ENCODE measurements around the gene PRKAB1. TPM values are rescaled to one million over a fixed set of nuclear protein-coding genes. Genes with fewer than 3 reads are reported as not detected.
"Not testable (repeated sequence)": the region's sequence is repeated elsewhere in the genome, so short reads cannot be mapped to it uniquely, and the experiment has no call there.

PRKAB1 gene
- polyA plus RNA-seq, 3 donors = 15.2 to 20.6 (median 18.0) TPM

DNA sequence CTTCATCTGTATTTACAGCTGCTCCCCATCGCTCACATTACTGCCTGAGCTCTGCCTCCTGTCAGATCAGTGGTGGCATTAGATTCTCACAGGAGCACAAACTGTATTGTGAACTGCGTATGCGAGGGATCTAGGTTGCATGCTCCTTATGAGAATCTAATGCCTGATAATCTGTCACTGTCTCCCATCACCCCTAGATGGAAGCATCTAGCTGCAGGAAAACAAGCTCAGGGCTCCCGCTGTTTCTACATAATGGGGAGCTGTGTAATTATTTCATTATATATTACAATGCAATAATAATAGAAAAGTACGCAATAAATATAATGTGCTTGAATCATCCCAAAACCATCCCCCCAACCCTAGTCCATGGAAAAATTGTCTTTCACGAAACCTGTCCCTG is 9.8 kb upstream of the PRKAB1 start:
- WGBS, 3 donors = 88 to 95% (median 88%) methylated on average over 6 of the region's 6 CpGs
- H3K27ac ChIP-seq (ENCODE audit: low read depth, low read length) = not testable (repeated sequence)

DNA sequence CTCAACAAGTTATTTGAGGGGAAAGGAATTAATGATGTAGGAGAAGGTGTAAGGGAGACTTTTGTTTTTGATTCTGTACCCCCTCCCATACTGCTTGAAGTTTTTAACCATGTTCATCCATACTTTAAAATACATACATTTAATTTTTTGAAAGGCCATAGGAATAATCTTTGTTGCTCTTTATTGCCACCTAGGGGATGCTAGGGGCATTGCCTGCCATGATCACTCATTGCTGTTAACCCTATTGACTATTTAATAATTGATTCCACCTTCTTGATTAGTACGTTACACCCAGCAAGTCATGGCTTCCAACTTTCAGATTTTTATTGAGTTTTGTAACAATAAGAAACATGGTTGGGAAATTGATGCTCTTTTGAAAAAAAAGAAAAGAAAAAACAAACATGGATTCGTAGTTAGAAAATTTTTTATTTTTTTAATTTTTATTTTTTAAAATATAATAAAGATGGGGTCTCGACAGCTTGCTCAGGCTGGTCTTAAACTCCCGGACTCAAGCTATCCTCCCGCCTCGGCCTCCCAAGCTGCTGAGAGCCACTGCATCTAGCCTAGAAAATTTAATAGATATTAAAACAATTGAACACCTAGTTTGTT is 8.5 kb upstream of the PRKAB1 start:
- H3K27ac ChIP-seq (ENCODE audit: low read depth, low read length) = no peak overlapping the region
- 35 to 45% (median 42%) methylated on average over 6 of the region's 6 CpGs for WGBS, 3 donors

DNA sequence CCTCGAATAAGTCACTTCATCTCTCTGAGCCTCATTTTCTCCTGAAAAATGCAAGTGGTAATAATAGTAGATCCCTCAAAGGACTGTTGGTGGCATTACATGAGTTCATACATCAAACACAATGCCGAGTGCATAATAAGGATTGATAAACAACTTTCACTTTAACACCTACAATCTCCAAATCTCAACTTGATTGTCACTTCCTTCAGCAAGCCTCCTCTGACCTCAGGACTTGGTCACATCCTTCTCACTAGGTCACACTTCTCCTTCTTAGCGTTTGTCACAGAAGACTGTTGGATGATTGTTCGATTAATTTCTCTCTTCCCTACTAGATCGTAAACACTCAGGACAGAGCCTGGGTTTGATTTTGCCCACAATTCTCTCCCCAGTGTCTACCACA is 7.9 kb upstream of the PRKAB1 start:
- no peak overlapping the region for H3K27ac ChIP-seq (ENCODE audit: low read depth, low read length)
- 65 to 82% (median 70%) methylated on average over 5 of the region's 5 CpGs for WGBS, 3 donors

DNA sequence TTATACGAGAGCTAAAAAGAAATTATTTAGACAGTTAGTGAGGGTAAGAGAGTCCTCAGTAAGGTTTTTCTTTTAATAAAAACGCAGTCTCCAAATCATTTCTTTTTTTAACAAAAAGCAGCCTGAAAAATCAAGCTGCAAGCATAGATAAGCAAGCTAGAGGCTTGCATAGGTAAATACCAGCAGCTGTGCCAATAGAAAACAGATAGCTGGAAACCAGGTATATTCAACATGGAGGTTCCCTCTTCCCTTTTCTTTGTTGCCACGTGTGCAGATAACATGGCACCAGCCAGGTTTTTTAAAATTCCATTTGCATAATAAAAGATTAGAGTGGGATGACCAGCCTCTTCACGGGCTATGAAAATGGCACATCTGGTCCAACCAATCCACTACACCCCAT is 6.1 kb upstream of the PRKAB1 start:
- H3K27ac ChIP-seq (ENCODE audit: low read depth, low read length) = no peak overlapping the region
- WGBS, 3 donors = 21 to 73% (median 69%) methylated on average over 4 of the region's 4 CpGs

DNA sequence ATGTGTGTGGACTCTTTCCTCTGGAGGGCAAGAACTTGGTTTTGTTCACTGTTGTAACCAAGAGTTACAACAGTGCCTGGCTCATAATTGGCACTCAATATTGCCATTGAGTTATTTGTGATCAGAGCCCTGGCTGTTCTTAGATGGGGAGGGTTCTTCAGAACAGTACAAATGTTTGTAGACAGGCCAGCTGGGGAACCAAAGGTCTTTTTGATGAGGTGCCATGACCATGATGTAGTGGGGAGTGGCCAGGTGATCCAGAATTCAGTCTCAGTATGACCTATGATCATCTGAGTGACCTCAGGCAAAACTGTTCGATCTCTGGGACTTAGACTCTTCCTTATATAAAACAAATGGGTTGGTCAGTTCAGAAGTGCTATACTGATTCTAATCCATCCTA is 3.3 kb upstream of the PRKAB1 start:
- 89 to 100% (median 98%) methylated on average over 1 of the region's 1 CpG for WGBS, 3 donors

DNA sequence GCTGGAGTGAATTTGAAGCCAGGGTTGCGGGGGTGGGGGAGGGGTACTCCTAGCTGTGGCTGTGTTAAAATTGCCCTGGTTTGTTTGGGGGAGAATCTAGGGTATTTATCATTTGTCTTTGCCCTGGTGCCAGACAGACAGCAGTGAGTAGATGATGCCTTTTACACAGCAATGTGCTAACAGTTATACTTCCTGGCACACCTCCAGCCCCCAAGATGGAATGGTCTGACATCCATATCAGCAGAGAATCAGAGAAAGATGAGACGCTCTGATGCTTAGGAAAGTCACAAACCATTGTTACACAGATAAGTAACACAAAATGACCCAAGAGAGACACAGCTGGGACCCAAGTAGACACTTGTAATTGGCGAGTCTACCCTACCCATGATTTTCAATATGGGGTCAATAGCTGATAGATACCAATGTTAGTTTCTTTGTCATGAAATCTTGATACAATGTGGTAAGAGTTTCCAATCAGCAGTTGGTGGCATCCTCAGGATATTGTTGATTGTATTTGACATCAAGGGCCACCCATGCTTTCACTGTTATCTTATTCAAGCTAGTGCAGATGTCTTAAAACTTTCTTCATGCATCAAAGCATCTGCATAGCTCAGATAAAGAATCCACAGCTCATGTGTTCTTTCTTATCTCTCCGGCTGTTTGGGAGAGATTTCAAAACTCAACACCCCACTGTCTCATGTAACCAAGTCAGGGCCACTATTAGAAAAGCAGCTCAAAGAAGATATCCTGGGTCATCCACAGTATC is 2.6 kb upstream of the PRKAB1 start:
- H3K27ac ChIP-seq (ENCODE audit: low read depth, low read length) = no peak overlapping the region
- 82 to 90% (median 89%) methylated on average over 4 of the region's 4 CpGs for WGBS, 3 donors

More for the DNA sequence above, 3.3 kb upstream of the PRKAB1 start:
- no peak overlapping the region for H3K27ac ChIP-seq (ENCODE audit: low read depth, low read length)

DNA sequence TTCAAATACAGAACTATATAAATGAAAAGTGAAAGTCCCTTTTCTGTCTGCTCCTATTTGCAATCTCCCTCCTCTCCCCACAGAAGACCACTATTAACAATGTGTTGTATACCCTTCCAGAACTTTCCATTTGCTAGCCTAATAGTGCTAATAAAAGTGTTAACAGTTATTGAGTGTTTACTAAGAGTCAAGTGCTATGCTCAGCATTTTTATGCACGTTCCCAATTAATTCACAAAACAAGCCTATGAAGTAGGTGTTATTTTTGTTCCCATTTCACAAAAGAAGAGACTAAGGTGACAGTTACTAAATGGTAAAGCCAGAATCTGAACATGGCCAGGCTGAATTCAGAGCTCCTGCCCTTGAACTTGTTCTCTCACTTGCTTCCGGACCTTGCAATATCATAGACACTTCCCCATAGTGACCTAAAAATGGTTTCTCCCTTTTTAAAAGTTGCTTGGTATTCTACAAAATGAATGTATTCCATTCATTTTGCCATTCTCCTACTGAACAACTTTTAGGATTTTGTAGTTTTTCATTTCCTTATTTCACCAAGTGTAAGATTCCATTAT is 1.6 kb upstream of the PRKAB1 start:
- 53 to 77% (median 62%) methylated on average over 2 of the region's 2 CpGs for WGBS, 3 donors
- no peak overlapping the region for H3K27ac ChIP-seq (ENCODE audit: low read depth, low read length)

DNA sequence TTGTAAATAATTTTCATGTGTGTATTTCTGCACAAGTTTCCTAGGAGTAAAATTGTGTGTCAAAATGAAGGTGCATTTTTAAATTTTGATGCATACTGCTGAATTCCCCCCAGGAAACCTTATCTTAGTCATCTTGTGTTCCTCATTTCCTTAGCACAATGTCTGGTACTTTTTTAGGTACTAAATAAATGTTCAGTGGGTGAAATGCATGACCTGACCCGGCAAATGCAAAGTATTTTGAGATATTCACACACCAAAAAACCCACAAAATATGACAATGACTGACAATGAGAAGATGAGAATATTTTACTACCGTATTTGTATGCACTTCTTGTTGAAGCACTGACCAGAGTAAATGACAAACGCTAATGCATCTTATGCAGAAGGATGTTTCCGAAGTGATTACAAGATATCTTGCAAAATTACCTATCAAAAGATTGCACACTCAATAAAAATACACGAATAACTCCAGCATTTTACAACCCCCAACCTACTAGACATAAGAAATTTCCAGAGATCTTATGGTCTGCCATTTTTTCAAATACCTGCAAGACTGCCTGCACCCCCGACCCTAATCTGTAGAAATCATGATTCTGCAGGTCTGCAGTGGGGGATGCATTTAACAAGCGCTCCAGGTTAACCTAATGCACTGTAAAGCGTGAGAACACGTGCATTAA is 895 bp upstream of the PRKAB1 start:
- WGBS, 3 donors = 7 to 13% (median 10%) methylated on average over 9 of the region's 9 CpGs
- no peak overlapping the region for H3K27ac ChIP-seq (ENCODE audit: low read depth, low read length)

DNA sequence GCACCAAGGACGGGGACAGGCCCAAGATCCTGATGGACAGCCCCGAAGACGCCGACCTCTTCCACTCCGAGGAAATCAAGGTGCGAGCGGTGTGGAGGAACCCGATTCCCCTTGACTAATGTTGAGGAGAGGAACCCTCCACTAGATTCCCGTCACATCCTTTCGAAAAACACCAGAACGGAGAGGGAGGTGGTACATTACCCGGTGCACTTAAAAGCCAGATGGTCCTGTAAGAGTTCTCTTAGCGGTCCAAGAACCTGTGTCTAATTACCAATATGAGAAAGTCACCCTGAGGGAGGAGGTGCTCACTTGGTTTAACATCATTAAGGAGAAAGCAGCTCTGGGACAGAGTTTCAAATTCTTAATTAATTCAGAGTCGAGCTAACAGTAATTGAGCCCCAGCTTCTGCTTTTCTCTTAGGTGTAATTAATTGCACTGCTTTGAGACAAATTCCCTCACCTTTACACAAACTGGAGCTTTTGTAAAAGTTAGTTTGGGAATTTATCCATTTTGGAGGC is 450 bp downstream of the PRKAB1 start:
- H3K27ac ChIP-seq (ENCODE audit: low read depth, low read length) = no peak overlapping the region
- WGBS, 3 donors = 3 to 4% (median 4%) methylated on average over 14 of the region's 14 CpGs

DNA sequence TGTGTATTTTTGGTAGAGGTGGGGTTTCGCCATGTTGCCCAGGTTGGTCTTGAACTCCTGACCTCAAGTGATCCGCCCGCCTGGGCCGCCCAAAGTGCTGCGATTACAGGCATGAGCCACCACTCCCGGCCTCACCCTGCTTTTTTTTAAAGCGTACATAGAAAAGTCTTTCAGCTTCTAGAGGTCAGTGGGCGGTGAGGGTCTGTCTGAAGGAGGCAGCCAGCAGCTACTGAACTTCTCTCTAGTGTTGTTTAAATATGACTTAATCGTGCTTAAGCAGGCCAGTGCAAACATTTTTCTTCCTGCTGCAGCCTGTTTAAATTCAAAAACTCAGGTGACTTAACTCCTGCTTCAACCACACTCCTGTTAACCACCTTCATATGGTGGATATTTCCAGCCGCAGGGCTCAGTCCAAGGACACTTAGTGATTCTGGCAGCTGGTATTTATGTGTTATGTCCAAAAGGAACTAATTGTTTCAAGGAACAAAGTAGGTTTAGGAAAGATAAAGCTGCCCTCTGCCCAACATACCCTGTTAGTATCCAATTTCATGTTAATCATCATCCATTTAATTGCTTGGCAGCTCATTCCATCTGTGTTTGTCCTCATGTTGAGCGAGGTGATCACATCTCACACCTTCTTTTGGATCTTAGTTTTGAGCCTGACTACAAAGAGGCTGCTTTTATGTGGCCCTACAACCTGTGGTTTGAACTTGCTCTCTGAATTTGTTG is 2.0 kb downstream of the PRKAB1 start:
- no peak overlapping the region for H3K27ac ChIP-seq (ENCODE audit: low read depth, low read length)
- WGBS, 3 donors = 19 to 73% (median 71%) methylated on average over 11 of the region's 11 CpGs

DNA sequence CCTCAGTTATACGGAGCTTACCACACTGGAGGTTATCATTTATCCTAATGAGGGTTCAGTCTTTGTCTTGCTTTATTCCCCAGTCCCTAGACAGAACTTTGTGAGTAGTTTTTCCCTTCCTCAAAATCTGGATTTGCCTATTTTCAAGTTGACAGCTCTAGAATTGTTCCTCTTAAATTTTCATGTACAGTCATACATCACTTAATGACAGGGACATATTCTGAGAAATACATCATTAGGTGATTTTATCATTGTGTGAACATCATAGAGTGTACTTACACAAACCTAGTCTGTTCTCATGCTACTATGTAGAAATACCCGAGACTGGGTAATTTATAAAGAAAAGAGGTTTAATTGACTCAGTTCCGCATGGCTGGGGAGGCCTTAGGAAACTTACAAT is 3.1 kb downstream of the PRKAB1 start:
- WGBS, 3 donors = 85 to 93% (median 88%) methylated on average over 3 of the region's 3 CpGs
- no peak overlapping the region for H3K27ac ChIP-seq (ENCODE audit: low read depth, low read length)

DNA sequence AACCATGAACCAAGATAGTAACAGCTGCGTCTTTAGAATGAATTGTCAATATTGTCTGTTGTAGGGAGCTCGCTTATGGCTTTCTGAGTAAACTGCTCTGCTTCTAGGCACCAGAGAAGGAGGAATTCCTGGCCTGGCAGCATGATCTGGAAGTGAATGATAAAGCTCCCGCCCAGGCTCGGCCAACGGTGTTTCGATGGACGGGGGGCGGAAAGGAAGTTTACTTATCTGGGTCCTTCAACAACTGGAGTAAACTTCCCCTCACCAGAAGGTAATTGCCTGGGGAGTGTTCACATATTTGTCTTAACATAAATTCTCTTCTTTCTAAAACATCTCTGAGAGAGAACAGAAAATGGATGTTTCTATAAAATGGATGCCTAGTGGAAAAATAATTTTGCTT is 4.3 kb downstream of the PRKAB1 start:
- no peak overlapping the region for H3K27ac ChIP-seq (ENCODE audit: low read depth, low read length)
- 67 to 82% (median 81%) methylated on average over 8 of the region's 8 CpGs for WGBS, 3 donors

DNA sequence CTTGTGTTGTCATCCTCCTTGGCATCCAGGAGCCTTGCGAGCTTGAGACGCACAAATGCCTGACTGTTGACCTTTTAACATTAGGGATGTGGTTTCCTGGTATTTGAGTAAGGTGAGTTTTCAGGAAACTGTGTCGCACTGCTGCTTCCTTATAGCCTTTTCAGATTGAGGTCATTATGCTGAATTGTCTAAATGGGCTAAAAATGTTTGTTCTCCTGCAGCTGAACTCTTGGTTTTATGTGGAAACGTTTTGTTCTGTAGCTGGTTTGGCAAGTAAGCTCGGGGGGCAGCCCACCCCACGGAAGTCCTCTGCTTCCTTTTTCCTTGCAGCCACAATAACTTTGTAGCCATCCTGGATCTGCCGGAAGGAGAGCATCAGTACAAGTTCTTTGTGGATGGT is 5.7 kb downstream of the PRKAB1 start:
- 42 to 77% (median 42%) methylated on average over 7 of the region's 7 CpGs for WGBS, 3 donors
- no peak overlapping the region for H3K27ac ChIP-seq (ENCODE audit: low read depth, low read length)

DNA sequence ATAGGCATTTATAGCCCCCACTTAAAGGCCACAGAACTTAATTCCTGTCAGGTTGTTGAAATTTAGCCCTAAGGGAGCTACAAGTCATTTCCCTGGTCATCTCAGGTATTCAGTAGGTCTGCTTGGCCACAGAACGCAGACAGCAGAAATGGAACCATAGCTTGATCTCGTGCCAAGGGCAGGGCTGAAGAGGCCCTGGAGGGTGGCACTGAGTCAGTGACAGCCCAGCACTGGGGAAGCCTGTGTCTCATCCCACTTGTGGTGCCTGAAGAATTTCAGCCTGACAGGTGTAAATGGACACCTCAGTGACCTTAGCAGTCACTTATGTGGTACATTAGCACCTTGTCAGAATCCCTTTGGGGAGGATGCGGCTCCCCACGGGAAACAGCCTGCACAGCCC is 6.6 kb downstream of the PRKAB1 start:
- WGBS, 3 donors = 84 to 95% (median 90%) methylated on average over 4 of the region's 4 CpGs
- H3K27ac ChIP-seq (ENCODE audit: low read depth, low read length) = no peak overlapping the region

DNA sequence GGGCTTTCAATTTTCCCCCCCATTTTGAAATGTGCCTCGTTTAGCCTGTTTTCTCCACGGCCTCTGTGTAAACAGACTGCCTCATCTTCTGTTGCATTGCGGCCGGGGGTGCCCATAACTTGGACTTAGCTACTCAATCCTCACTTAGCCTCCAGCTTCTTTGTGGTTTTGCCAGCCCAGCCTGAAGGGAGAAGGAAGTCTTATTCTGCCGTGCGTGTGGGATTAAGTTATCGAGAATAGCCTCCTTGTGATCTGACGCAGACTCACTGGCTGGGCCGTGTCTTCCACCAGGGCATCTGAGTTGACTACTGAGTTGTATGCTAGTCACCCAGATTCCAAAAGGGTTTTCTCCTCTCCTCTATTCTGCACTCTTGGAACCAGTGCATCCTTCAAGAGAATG is 8.1 kb downstream of the PRKAB1 start:
- 78 to 90% (median 85%) methylated on average over 9 of the region's 9 CpGs for WGBS, 3 donors
- H3K27ac ChIP-seq (ENCODE audit: low read depth, low read length) = no peak overlapping the region

DNA sequence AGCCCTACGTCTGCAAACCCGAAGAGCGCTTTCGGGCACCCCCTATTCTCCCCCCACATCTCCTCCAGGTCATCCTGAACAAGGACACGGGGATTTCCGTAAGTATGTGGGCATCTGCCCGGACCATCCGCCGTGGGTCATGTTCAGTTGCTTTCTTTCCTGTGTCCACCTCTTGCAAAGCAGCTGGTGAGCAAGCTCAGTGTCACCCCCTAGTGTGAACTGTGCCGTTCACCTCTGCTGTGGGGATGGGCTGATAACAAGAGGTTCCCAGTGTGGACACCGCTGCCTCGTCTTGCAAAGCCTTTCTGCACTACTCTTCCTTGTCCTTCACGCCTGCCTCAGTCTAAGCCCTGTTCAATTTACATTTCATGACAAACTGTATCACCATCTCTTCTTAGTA is 8.6 kb downstream of the PRKAB1 start:
- H3K27ac ChIP-seq (ENCODE audit: low read depth, low read length) = no peak overlapping the region
- WGBS, 3 donors = 89 to 93% (median 90%) methylated on average over 13 of the region's 13 CpGs

DNA sequence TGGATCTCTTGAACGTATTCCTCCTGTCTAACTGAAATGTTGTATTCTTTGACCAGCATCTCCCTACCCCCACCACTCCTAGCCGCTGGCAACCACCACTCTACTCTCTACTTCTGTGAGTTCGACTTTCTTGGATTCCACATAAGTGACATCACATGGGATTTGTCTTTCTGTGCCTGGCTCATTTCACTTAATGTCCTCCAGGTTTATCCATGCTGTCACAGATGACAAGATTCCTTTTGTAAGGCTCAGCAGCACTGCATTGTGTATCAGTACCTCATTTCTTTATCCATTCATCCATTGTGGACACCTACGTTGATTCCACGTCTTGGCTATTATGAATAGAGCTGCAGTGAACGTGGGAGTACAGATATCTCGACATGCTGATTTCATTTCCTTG is 10.5 kb downstream of the PRKAB1 start:
- H3K27ac ChIP-seq (ENCODE audit: low read depth, low read length) = no peak overlapping the region
- 80 to 86% (median 82%) methylated on average over 7 of the region's 7 CpGs for WGBS, 3 donors

DNA sequence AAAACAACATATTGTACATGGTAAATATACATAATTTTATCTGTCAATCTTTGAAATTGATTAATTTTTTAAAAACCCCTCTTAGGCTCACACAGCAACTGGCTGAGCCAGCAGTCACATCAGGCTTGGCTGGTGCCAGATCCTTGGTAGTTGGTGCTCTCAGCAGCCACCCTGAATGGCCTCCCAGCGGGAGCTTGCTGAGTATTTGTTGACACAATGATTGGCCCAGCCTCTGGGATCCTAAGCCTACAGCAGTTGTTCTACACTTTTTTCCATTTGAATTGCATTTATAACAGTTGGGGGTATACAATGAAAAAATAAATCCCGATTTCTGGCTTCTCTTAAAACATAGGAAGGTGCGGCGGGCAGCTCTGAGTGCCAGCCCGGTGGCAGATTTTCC is 11.1 kb downstream of the PRKAB1 start:
- 83 to 96% (median 86%) methylated on average over 5 of the region's 5 CpGs for WGBS, 3 donors
- H3K27ac ChIP-seq (ENCODE audit: low read depth, low read length) = no peak overlapping the region

Measured in adipose tissue (tissue), 3 donors.